ENCODE results near the gene ARL15. TPM values are rescaled to one million over a fixed set of nuclear protein-coding genes. Genes with fewer than 3 reads are reported as not detected.

The ARL15 gene
- total RNA-seq, 4 donors from 2014 or later = 19.9 to 57.0 (median 36.9) TPM

DNA sequence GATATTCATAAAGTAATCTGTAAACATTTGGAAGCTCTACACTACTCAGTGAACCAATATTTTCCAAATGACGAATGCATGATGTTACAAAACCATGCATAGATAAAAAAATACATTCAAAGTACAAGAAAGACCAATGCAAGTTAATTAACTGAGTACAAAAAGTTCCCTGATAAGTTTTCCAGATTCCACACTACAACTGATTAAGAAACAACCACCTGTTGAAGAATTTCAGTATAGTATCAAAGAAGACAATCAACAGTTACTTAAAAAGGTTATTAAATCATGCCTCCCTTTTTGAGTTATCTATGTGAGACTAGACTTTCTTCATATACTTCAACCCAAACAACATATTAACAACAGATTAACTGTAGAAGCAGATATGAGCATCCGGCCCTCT is 192.4 kb downstream of the ARL15 start:
- no peaks in the 10 kb centered on the region for H3K4me1 ChIP-seq
- H3K9me3 ChIP-seq = no peaks in the 10 kb centered on the region
- no peaks in the 10 kb centered on the region for H3K27me3 ChIP-seq
- TF ChIP-seq POLR2A (IDR thresholded peaks at IDR 0.05) (no peak), EP300 (IDR thresholded peaks at IDR 0.05) (no peak), POLR2AphosphoS5 (IDR thresholded peaks at IDR 0.05) (no peak), CTCF (IDR thresholded peaks at IDR 0.05) (no peak)
- WGBS = 87% methylated on average over 2 of the region's 2 CpGs
- H3K36me3 ChIP-seq = peaks cover 2% of the 10 kb centered on the region
- H3K4me3 ChIP-seq = no peak overlapping the region
- no peak overlapping the region for H3K27ac ChIP-seq
- DNase-seq (ENCODE audit: low spot score in 2 of 2) = no peak

DNA sequence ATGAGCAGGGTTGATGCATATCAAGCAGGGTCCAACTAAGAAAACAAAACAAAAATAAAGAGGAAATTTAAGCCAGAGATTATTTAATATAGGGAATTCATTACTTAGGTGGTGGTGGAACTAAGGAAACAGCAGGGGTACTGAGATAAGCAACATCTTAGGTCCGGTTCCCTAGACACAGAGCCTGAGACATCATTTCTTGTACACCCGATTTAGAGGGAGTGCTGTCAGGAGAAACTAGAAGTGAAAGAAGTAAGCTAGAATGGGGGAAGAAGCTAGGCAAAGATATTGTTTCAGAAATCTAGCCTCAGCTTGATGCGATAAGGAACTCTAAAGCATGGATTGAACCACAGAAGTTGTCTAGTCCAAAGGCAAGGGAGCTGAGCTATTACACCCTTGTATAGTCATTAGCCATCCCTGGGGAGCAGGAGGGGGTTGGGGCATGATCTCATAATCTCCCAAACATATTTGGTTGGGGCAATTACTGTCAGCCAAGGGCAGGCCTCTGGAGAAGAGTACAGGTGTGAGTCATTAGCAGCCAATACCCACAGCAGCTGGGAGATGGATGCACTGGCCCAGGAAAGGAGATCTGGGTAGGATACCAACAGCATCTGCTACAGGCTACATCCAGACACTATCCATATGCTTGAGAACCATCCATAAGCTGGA is 194.5 kb downstream of the ARL15 start:
- peaks cover 5% of the 10 kb centered on the region for H3K36me3 ChIP-seq
- DNase-seq (ENCODE audit: low spot score in 2 of 2) = no peak
- TF ChIP-seq POLR2AphosphoS5 (IDR thresholded peaks at IDR 0.05) = no peak
- TF ChIP-seq CTCF (IDR thresholded peaks at IDR 0.05) = no peak
- H3K27ac ChIP-seq = no peak overlapping the region
- WGBS = 89% methylated on average over 3 of the region's 3 CpGs
- H3K9me3 ChIP-seq = no peaks in the 10 kb centered on the region
- no peaks in the 10 kb centered on the region for H3K4me1 ChIP-seq
- H3K4me3 ChIP-seq = no peak overlapping the region
- no peaks in the 10 kb centered on the region for H3K27me3 ChIP-seq

DNA sequence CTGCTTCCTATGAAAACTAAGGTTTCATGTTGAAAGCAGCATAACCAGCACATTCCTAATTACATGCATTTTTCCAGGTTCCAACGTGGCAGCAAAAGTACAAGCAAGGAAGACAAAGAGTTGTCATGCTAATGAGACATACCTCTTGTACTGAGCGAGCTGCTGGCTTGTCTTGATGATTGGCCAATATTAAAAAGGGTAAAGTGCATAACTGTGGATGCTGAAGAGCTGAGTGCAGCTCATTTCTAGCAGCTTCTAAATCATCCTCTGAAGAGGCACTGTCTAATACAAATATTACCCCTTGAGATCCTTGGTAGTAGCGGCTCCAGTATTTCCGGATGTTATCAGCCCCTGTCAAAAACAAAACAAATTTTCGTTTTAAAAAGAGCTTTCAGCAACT is 197.3 kb downstream of the ARL15 start:
- TF ChIP-seq EP300 (IDR thresholded peaks at IDR 0.05) (no peak), POLR2AphosphoS5 (IDR thresholded peaks at IDR 0.05) (no peak), CTCF (IDR thresholded peaks at IDR 0.05) (no peak), POLR2A (IDR thresholded peaks at IDR 0.05) (no peak)
- WGBS = 77% methylated on average over 5 of the region's 5 CpGs
- peaks cover 5% of the 10 kb centered on the region for H3K36me3 ChIP-seq
- no peak overlapping the region for H3K4me3 ChIP-seq
- no peaks in the 10 kb centered on the region for H3K9me3 ChIP-seq
- H3K27ac ChIP-seq = no peak overlapping the region
- DNase-seq (ENCODE audit: low spot score in 2 of 2) = no peak
- no peaks in the 10 kb centered on the region for H3K27me3 ChIP-seq
- no peaks in the 10 kb centered on the region for H3K4me1 ChIP-seq

- WGBS = 35% methylated on average over 1 of the region's 1 CpG
- peaks cover 5% of the 10 kb centered on the region for H3K36me3 ChIP-seq
- H3K4me3 ChIP-seq = no peak overlapping the region
- H3K4me1 ChIP-seq = no peaks in the 10 kb centered on the region
- H3K27me3 ChIP-seq = no peaks in the 10 kb centered on the region
- DNase-seq (ENCODE audit: low spot score in 2 of 2) = no peak
- TF ChIP-seq POLR2AphosphoS5 (IDR thresholded peaks at IDR 0.05) (no peak), POLR2A (IDR thresholded peaks at IDR 0.05) (no peak), EP300 (IDR thresholded peaks at IDR 0.05) (no peak), CTCF (IDR thresholded peaks at IDR 0.05) (no peak)
- no peak overlapping the region for H3K27ac ChIP-seq
- no peaks in the 10 kb centered on the region for H3K9me3 ChIP-seq
Observed at GRCh38 chr5:54109626-54110330, 200.6 kb downstream of the ARL15 start.

DNA sequence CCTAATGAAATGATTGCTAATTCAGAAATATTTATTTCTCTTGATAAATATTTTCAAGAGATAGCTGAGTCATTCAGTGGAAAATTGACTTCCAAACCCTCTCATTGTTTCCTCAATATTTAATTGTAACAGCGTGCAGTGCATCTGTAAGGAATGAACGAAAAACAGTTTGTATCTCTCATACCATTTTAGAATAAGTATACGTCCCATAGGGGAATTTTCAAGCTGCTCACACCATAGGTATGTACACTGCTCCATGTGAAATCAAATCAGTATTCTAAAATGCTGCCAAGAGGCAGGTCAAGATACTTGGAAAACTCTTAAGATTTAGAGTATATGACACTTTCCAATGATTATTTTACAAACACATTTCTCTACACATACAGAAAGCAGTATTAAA is 202.2 kb downstream of the ARL15 start:
- no peak for DNase-seq (ENCODE audit: low spot score in 2 of 2)

More for the DNA sequence above, 202.2 kb downstream of the ARL15 start:
- TF ChIP-seq POLR2A (IDR thresholded peaks at IDR 0.05) = no peak
- TF ChIP-seq CTCF (IDR thresholded peaks at IDR 0.05) = no peak
- TF ChIP-seq POLR2AphosphoS5 (IDR thresholded peaks at IDR 0.05) = no peak
- TF ChIP-seq EP300 (IDR thresholded peaks at IDR 0.05) = no peak
- 71% methylated on average over 3 of the region's 3 CpGs for WGBS
- no peak overlapping the region for H3K4me3 ChIP-seq
- no peak overlapping the region for H3K27ac ChIP-seq
- H3K36me3 ChIP-seq = peaks cover 5% of the 10 kb centered on the region
- H3K4me1 ChIP-seq = no peaks in the 10 kb centered on the region
- H3K9me3 ChIP-seq = no peaks in the 10 kb centered on the region
- H3K27me3 ChIP-seq = no peaks in the 10 kb centered on the region
